ENCODE measurements around the gene ADGRA1.

The ADGRA1 gene

GRCh38 chr10:133059093-133059470, 28.6 kb upstream of the ADGRA1 start:
- Histone ChIP-seq H3K27me3 (ENCODE audit: control insufficient read depth, insufficient read depth, low read length) (no peaks in the 10 kb centered on the region), H3K9me3 (ENCODE audit: control insufficient read depth, insufficient read depth, low read length) (no peaks in the 10 kb centered on the region), H3K36me3 (ENCODE audit: control insufficient read depth, insufficient read depth, low read length) (no peaks in the 10 kb centered on the region), H3K4me3 (ENCODE audit: low read depth, low read length) (no peak overlapping the region), H3K9ac (ENCODE audit: low read depth, low read length) (no peak overlapping the region), H3K4me1 (ENCODE audit: control insufficient read depth, insufficient read depth, low read length) (no peaks in the 10 kb centered on the region)

GRCh38 chr10:133059571-133059970, 28.2 kb upstream of the ADGRA1 start:
- H3K27me3 ChIP-seq (ENCODE audit: control insufficient read depth, insufficient read depth, low read length): no peaks in the 10 kb centered on the region
- no peak overlapping the region for H3K4me3 ChIP-seq (ENCODE audit: low read depth, low read length)
- no peak overlapping the region for H3K9ac ChIP-seq (ENCODE audit: low read depth, low read length)
- no peaks in the 10 kb centered on the region for H3K4me1 ChIP-seq (ENCODE audit: control insufficient read depth, insufficient read depth, low read length)
- H3K36me3 ChIP-seq (ENCODE audit: control insufficient read depth, insufficient read depth, low read length): no peaks in the 10 kb centered on the region
- H3K9me3 ChIP-seq (ENCODE audit: control insufficient read depth, insufficient read depth, low read length): no peaks in the 10 kb centered on the region

- Histone ChIP-seq H3K4me1 (ENCODE audit: control insufficient read depth, insufficient read depth, low read length) (no peaks in the 10 kb centered on the region), H3K9ac (ENCODE audit: low read depth, low read length) (no peak overlapping the region), H3K4me3 (ENCODE audit: low read depth, low read length) (no peak overlapping the region), H3K9me3 (ENCODE audit: control insufficient read depth, insufficient read depth, low read length) (no peaks in the 10 kb centered on the region), H3K27me3 (ENCODE audit: control insufficient read depth, insufficient read depth, low read length) (no peaks in the 10 kb centered on the region), H3K36me3 (ENCODE audit: control insufficient read depth, insufficient read depth, low read length) (no peaks in the 10 kb centered on the region)
Observed at GRCh38 chr10:133060022-133060421, 27.7 kb upstream of the ADGRA1 start.

GRCh38 chr10:133060466-133060865, 27.3 kb upstream of the ADGRA1 start:
- no peaks in the 10 kb centered on the region for H3K27me3 ChIP-seq (ENCODE audit: control insufficient read depth, insufficient read depth, low read length)
- H3K4me1 ChIP-seq (ENCODE audit: control insufficient read depth, insufficient read depth, low read length): no peaks in the 10 kb centered on the region
- H3K9me3 ChIP-seq (ENCODE audit: control insufficient read depth, insufficient read depth, low read length): no peaks in the 10 kb centered on the region
- H3K9ac ChIP-seq (ENCODE audit: low read depth, low read length): no peak overlapping the region
- no peaks in the 10 kb centered on the region for H3K36me3 ChIP-seq (ENCODE audit: control insufficient read depth, insufficient read depth, low read length)
- H3K4me3 ChIP-seq (ENCODE audit: low read depth, low read length): no peak overlapping the region

- H3K27me3 ChIP-seq (ENCODE audit: control insufficient read depth, insufficient read depth, low read length): no peaks in the 10 kb centered on the region
- H3K4me3 ChIP-seq (ENCODE audit: low read depth, low read length): no peak overlapping the region
- H3K9ac ChIP-seq (ENCODE audit: low read depth, low read length): no peak overlapping the region
- H3K4me1 ChIP-seq (ENCODE audit: control insufficient read depth, insufficient read depth, low read length): no peaks in the 10 kb centered on the region
- H3K36me3 ChIP-seq (ENCODE audit: control insufficient read depth, insufficient read depth, low read length): no peaks in the 10 kb centered on the region
- H3K9me3 ChIP-seq (ENCODE audit: control insufficient read depth, insufficient read depth, low read length): no peaks in the 10 kb centered on the region
Observed at GRCh38 chr10:133060881-133061280, 26.8 kb upstream of the ADGRA1 start.

GRCh38 chr10:133061296-133062038, 26.3 kb upstream of the ADGRA1 start:
- H3K36me3 ChIP-seq (ENCODE audit: control insufficient read depth, insufficient read depth, low read length): no peaks in the 10 kb centered on the region
- no peak overlapping the region for H3K9ac ChIP-seq (ENCODE audit: low read depth, low read length)
- H3K4me1 ChIP-seq (ENCODE audit: control insufficient read depth, insufficient read depth, low read length): no peaks in the 10 kb centered on the region
- no peaks in the 10 kb centered on the region for H3K9me3 ChIP-seq (ENCODE audit: control insufficient read depth, insufficient read depth, low read length)
- H3K27me3 ChIP-seq (ENCODE audit: control insufficient read depth, insufficient read depth, low read length): no peaks in the 10 kb centered on the region
- H3K4me3 ChIP-seq (ENCODE audit: low read depth, low read length): no peak overlapping the region

GRCh38 chr10:133062085-133062484, 25.6 kb upstream of the ADGRA1 start:
- Histone ChIP-seq H3K4me1 (ENCODE audit: control insufficient read depth, insufficient read depth, low read length) (no peaks in the 10 kb centered on the region), H3K9ac (ENCODE audit: low read depth, low read length) (no peak overlapping the region), H3K4me3 (ENCODE audit: low read depth, low read length) (no peak overlapping the region), H3K27me3 (ENCODE audit: control insufficient read depth, insufficient read depth, low read length) (no peaks in the 10 kb centered on the region), H3K9me3 (ENCODE audit: control insufficient read depth, insufficient read depth, low read length) (no peaks in the 10 kb centered on the region), H3K36me3 (ENCODE audit: control insufficient read depth, insufficient read depth, low read length) (no peaks in the 10 kb centered on the region)

- H3K9ac ChIP-seq (ENCODE audit: low read depth, low read length): no peak overlapping the region
- no peaks in the 10 kb centered on the region for H3K27me3 ChIP-seq (ENCODE audit: control insufficient read depth, insufficient read depth, low read length)
- H3K4me3 ChIP-seq (ENCODE audit: low read depth, low read length): no peak overlapping the region
- no peaks in the 10 kb centered on the region for H3K4me1 ChIP-seq (ENCODE audit: control insufficient read depth, insufficient read depth, low read length)
- no peaks in the 10 kb centered on the region for H3K9me3 ChIP-seq (ENCODE audit: control insufficient read depth, insufficient read depth, low read length)
- H3K36me3 ChIP-seq (ENCODE audit: control insufficient read depth, insufficient read depth, low read length): no peaks in the 10 kb centered on the region
Observed at GRCh38 chr10:133062635-133063034, 25.1 kb upstream of the ADGRA1 start.

GRCh38 chr10:133067149-133068105, 20.3 kb upstream of the ADGRA1 start:
- no peaks in the 10 kb centered on the region for H3K27me3 ChIP-seq (ENCODE audit: control insufficient read depth, insufficient read depth, low read length)
- no peaks in the 10 kb centered on the region for H3K9me3 ChIP-seq (ENCODE audit: control insufficient read depth, insufficient read depth, low read length)
- no peak overlapping the region for H3K4me3 ChIP-seq (ENCODE audit: low read depth, low read length)
- H3K4me1 ChIP-seq (ENCODE audit: control insufficient read depth, insufficient read depth, low read length): no peaks in the 10 kb centered on the region
- H3K36me3 ChIP-seq (ENCODE audit: control insufficient read depth, insufficient read depth, low read length): no peaks in the 10 kb centered on the region
- no peak overlapping the region for H3K9ac ChIP-seq (ENCODE audit: low read depth, low read length)

GRCh38 chr10:133068111-133069032, 19.4 kb upstream of the ADGRA1 start:
- Histone ChIP-seq H3K36me3 (ENCODE audit: control insufficient read depth, insufficient read depth, low read length) (no peaks in the 10 kb centered on the region), H3K9ac (ENCODE audit: low read depth, low read length) (no peak overlapping the region), H3K27me3 (ENCODE audit: control insufficient read depth, insufficient read depth, low read length) (no peaks in the 10 kb centered on the region), H3K4me1 (ENCODE audit: control insufficient read depth, insufficient read depth, low read length) (no peaks in the 10 kb centered on the region), H3K4me3 (ENCODE audit: low read depth, low read length) (no peak overlapping the region), H3K9me3 (ENCODE audit: control insufficient read depth, insufficient read depth, low read length) (no peaks in the 10 kb centered on the region)

- Histone ChIP-seq H3K4me1 (ENCODE audit: control insufficient read depth, insufficient read depth, low read length) (no peaks in the 10 kb centered on the region), H3K9me3 (ENCODE audit: control insufficient read depth, insufficient read depth, low read length) (no peaks in the 10 kb centered on the region), H3K4me3 (ENCODE audit: low read depth, low read length) (no peak overlapping the region), H3K36me3 (ENCODE audit: control insufficient read depth, insufficient read depth, low read length) (no peaks in the 10 kb centered on the region), H3K27me3 (ENCODE audit: control insufficient read depth, insufficient read depth, low read length) (no peaks in the 10 kb centered on the region), H3K9ac (ENCODE audit: low read depth, low read length) (no peak overlapping the region)
Observed at GRCh38 chr10:133069033-133069525, 18.6 kb upstream of the ADGRA1 start.

Measured in iPS-15b (cell line).